GM21367 (cell line): ENCODE data around the gene MACROD2.

ENCODE experiments used
- ATAC-seq: cut with Tn5 transposase; IDR thresholded peaks from one replicate; pipeline ENCODE4 v1.9.1; 2021; ENCODE audit not compliant: unreplicated experiment

Gene MACROD2

DNA sequence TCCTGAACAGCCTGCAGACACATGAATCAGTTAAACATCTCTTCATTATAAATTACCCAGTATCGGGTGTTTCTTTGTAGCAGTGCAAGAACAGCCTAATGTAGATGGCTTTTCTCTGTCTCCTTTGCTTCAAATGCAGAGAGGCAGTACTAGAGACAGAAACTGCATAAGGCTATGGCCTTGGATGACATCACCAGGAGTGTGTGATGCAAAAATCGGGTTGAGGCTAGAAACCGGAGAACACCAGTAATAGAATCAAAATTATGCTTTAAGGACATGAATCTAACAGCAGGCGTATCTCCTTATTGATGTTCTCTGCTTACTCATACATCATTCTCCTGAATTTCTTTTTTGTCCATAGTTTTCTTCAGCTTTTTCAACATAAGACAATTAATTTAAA lies 391.4 kb downstream of the MACROD2 start:
- no peak for ATAC-seq

DNA sequence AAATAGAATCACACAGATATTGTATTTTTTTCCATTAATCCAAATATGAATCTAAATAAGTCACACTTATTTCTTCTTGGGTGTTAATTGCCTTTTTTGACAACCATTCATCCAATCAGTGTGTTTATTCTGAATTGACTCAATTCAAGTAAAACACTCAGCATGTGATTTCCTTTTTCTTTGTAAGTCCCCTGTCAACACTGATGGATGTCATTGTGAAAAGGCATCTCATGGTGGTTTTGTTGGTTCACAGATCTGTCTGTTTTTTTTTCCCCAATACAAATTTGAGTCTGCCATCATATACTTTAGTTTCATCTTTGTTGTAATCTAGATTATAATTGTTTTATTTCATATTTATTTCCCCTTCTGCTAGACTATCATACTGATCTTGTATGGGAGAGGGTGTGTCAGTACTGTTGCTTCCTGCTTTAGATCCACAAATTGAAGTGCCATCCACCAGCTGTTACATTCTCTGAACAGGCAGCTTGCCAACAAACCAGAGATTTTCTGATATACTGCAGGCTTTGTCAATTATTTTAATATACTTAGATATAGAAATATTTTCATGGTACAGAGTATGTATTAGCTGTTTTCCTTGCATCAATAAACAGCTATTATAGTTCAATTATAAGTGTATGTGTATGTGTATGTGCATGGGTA lies 406.3 kb downstream of the MACROD2 start:
- no peak for ATAC-seq

DNA sequence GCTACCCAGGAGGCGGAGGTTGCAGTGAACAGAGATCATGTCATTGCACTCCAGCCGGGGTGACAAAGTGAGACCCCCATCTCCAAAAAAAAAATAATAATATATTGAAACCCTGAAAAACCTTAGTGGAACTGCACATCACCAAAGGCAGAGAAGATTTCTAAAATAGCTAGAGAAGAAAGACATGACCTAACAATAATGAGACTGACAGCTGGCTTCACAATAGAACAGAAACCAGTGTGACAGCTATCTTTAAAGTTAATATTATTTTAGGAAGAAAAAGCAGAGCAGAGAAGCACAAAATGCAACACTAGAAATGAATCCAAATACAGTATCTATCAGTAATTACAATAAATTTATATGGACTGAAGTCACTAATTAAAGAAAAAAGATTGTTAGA lies 409.2 kb downstream of the MACROD2 start:
- ATAC-seq = no peak

DNA sequence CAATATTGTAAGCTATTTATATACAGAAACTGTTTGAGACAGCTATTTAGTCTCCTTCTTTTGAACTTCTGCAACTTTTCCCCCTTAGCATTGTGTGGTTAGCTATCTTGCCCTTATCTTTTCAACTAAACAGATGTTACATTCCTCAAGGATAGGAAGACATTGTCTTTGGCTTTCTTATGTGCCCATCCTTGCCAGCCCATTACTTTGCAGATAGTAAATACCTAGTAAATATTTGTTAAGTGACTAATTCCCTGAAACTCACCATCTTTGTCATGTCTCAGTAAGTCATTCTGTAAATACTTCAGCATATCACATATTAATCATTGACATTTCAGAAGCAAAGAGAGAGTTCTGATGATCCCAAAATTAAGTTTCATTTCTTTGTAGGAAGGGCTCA lies 411.2 kb downstream of the MACROD2 start:
- ATAC-seq = no peak

DNA sequence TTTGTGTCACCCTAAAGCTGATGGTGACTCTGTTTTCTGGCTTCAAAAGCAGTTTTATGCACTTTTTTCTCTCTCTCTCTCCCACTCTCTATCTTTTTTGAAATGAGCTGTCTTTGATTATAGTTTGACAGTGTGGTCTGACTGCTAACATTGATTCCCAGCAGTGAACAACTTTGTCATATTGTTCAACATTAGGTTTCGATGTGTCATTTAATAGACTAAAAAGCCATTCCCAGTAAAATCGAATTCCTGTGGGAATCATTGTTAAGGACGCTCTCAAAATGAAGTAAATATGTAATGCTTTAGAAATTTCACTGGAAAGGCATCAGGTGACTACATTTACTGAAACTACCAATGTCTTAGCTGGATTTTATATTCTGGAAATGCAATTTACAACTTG lies 412.0 kb downstream of the MACROD2 start:
- no peak for ATAC-seq

DNA sequence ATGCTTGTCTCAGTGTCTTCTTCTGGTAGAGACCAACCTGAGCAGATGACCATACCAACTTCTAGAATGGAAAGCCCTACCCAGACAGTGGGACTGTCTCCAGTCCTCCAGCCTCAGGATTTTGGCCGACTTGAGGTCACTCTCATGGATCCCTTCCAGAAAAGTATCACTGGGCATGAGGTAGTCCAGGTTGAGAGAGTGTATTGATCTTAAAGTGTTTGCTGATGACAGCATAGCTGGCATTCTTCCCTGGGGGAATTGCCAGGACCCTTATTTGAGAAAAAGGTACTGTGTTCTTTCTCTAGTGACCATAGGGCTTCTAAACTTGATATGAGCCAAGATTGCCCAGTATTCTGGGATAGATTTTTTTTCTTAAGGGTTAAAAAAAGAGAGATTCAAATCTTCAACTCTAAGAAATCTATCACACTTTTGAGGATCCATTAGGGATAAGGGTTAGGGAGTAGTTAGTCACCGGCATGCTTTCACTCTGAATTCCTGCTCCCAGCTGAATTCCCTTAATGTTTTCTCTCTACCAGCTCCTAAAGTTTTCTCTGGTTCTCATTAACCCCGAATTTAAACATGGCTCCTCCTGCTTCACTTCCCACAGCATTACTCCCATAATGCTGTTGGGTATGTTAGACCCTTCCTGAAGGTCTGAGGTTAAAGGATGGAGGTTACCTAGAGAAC lies 415.7 kb downstream of the MACROD2 start:
- no peak for ATAC-seq

DNA sequence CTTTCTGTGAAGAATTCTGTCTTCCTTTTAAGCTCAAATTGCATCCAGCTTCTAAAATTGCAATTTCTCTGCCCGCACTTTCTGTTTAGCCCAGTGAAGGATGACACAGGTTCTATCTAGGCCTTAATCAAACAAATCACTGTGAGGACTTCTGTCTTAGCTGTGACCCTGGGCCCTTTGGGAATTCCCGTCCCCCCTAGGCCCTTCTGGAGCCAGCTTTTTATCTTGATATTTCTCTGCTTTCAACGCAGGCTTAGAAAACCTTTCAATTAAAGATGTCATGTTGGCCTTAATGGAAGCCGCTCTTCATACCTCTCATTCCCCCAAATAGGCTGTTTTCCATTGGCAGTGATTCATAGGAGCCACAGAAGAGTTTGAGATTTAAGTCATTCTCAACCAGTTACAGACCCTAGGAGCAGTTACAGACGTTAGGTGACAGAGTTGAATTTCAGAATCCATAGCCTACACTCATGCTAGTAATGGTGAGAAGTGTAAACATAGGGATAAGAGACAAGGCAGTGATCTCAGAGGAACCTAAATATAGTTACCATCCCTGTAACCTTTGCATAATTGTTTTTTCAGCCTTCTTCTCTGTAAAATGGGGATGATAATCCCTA lies 416.9 kb downstream of the MACROD2 start:
- ATAC-seq = no peak

DNA sequence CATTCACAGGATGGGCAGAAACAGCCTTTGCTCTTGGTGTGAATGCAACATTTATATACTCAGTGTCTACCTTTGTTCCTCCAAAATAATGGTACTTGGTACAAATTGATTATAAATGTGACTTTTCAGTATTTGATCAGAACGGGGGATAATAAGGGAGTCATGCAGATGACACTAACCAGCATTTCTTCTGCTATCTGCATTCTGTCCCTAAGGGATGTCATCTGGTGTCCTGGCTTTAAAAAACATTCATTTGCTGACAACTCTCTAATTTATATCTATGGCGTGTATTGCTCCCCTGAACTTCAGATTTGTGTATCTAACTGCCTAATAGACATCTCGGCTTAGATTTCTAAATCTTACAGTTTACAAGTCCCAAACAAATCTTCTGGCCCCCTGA lies 418.5 kb downstream of the MACROD2 start:
- no peak for ATAC-seq

DNA sequence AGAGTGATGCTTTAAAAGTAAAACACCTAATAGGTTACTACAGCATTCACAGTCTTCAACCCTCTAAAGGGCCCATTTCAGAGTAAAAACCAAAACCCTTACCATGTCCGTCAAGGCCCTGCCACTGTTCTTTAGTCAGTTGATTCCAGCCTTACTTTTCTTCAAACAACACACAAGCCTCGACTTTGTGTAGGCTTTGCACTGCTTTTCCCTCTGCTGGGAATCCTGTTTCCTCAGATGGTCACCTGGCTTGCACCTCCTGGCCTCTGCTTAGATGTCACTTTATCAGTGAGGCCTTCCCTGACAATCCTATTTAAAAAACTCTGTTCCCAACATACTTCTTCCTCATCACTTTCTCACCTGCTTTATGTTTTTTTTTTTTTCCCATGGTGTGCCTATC lies 419.2 kb downstream of the MACROD2 start:
- ATAC-seq = no peak

DNA sequence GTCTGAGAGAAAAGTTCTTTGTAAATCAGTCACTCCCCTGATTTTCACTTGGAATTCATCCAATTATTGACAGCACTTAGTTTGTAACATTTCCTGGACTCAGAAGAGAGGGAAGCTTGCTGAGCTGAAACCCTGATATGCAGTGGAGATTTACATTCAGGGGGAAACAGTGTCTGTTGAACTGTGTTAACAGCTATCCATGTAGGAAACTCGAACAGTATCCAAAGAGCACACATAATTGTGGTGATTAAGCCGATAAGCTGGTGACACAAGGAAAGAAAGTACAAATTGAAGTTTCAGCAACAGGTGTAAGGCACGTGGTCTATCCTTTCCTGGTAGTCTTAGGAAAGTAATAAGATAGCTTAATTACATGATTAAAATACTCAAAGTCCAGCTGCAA lies 420.2 kb downstream of the MACROD2 start:
- ATAC-seq = no peak

DNA sequence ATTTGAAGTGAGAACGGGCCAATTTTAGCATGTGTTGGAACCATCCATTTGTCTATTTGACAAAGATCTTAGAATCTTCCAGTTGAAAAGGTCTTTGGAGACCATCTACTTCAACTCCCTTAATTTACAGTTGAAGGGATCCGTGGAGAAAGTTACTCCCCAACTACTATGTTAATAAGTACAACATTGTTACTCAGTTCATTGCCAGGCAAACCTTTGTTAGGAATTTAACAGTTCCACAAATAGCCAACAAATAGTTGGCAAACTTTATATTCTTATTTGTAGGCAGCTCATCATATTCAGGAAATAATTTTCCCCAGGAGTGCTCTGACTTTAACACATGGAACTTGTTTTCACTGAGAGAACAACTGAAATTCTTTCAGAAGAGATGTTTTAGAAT lies 423.1 kb downstream of the MACROD2 start:
- no peak for ATAC-seq

DNA sequence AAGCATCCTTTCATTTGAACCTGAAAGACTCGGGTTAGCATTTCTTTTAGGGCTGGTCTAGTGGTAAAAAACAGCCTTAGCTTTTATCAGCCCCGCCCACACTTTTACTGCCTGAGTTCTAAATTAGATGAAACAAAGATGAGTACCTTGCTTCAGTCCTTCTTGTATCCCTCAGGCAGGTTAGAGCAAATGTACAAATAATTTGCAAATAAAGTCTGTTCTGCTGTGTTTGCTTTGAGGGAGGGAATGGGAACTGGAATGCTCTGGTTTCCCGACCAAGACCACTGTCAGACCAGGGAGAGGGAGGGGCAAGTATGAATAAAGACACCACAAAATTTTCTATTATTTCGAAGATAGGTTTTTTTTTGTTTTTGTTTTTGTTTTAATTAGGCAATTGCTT lies 427.6 kb downstream of the MACROD2 start:
- no peak for ATAC-seq

DNA sequence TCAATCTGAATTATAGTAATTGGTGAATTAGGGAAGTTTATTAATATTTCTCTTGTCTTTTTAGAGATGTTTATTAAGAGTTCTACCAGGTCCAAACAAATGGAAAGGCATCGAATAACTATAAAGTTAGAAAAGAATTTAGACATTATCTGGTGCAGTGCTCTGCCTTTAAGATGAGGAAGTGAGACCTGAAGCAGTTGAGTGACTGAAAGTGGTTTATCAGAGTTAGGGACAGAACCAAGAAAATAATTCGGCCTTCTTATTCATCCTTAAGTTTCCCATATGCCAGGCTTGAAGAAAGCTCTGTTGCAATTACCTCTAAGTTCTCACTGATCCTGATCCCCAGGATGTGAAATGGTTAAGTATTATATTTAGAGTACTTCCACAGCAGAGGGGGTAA lies 436.3 kb downstream of the MACROD2 start:
- no peak for ATAC-seq

DNA sequence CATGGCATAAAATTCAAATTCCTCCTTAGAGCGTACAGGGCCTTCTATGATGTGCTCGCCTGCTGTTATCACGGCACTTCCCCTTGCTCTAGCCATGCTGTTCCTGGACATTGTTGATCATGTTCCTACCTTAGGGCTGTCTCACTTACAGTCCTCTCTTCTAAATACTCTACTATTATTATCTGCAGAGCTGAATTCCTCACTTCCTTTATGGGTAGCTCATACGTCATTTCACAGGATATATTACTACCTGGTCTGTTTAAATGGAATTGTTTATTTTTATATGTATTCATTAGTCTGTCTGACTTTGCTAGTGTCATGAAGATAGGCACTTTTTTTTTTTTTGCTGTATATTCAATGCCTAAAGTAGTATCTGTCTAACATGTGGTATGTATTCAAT lies 436.8 kb downstream of the MACROD2 start:
- ATAC-seq = no peak

DNA sequence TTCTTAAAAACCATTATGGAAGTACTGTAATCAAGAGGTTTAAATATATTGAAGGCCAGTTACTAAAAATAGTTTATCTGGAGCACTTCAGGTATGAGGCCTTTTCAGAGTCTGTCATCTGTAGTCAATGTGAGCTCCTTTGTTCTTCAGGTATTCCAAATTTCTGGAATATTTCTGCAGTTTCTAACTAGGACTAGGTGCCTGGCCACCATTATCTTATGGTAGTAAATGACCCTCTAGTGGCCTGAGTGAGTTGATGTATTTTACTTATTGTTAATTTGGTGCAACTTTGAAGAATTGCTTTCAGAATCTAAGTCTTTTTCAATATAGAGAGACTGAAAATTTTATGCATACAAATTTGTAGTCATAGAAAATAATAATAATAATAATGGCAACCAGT lies 437.3 kb downstream of the MACROD2 start:
- ATAC-seq = no peak

DNA sequence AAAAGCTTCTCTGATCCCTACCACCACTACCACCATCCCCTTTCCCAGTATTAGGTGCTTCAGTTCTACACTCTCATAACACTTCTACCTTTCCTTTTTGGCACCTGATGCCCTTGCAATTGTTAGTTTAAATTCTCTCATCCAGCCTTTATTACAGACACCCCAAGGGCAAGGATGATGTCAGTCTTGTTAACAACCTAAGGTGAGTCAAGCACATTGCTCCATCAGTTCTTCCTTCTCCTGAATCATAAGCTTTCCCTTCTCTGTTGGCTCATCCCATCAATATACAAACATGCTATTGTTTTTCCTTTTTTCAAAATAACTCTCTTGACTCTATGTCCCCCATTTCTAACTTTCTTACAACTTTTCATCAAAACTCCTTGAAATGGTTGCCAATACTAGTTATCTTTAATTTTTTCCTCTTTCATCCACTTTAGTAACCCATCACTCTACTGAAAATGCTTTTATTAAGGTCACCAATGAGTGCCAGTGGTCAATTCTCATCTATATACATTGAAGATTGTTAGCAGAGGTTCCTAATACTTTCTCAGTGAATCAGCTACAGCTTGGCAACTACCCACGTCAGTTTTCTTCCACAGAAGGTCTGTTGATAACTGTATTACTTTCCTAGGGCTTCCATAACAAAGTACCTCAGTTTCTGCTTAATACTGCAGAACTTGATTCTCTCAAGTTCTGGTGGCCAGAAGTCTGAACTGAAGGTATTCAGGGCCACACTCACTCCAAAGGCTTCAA lies 439.2 kb downstream of the MACROD2 start:
- no peak for ATAC-seq

DNA sequence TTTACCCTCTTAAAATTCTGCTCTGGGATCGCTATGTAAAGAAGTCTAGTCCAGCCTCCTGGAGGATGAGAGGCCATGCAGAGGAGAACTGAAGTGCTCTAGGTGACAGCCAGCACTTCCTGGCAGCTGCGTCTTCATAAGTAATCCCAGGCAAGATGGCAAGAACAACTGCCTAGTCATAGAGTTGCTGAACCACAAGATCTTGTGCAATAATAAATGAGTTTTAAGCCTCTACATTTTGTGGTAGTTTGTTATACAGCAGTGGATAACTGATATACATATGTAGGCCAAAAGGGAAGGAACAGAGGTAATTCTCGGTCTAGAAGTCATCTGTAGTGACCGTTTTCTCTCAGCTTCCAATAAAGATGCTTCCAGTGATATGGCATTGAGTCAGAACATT lies 445.9 kb downstream of the MACROD2 start:
- no peak for ATAC-seq

DNA sequence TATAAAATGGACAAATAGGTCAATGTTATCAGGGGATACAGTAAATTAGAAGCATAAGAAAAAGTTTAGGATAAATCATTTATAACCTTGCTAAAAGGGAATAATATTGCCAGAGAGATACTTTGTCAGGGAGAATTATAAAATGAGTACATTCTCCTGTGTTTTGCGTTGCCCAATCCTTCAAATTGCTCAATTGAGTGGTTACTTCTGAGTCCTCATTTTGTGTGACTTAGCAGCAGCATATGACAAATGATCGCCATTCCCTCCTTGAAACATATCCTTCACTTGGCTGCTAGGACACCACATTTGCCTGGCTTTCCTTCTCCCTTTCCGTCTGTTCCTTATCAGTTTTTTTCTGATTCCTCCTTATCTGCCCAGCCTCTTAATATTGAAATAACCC lies 448.8 kb downstream of the MACROD2 start:
- ATAC-seq = no peak

DNA sequence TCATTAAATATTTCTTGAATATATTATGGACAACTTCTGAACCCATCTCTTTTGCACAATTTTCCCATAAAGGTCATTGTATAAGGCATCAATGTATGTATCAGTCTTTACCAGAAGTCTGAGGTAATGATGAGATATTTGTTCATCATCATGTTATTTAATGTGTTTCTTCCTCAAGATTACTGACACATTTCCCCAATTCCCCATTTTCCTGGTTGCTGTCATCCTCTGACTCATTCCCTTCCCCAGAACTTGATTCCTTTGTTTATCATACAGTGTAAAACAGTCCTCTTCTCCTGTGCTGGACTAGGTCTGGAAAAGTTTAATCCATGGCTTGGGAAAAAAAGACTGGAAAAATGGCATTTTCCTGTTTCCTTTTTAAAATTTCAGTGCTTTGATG lies 450.0 kb downstream of the MACROD2 start:
- no peak for ATAC-seq

DNA sequence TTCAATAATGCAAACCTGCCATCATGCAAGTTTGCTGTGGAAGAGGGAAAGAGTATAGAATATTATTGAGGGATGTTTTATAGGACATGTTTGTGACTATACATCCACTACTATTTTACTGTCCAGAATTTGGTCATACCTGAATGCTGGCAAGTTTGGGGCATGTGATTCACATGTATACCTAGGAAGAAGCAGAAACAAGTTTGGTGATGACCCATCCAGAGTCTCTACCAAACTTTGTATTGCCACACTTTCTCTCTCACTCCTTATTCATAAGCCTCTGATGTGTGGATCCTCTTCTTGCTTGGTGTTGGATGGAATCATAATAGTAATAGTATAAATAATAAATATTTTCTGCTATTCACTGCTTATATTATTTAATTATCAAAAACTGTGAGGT lies 450.6 kb downstream of the MACROD2 start:
- no peak for ATAC-seq

DNA sequence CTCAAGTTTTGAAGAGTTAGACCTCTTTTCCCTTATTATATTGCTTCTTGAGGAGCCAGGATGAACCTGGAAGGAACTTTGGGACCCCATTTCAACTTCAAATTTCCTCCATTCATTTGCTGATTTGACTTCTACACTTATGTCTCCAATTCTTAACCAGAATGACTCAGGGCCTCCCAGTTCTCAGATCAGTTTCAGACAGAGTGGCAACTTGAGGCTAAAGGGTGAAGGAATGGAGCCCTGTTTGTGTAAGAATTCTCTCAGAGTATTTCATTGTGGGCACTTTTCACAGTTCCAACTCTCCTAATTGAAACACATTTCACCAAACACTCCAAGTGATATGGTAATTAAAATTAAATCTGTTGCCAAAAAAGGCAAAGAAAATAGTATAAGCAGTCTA lies 451.1 kb downstream of the MACROD2 start:
- ATAC-seq = no peak

DNA sequence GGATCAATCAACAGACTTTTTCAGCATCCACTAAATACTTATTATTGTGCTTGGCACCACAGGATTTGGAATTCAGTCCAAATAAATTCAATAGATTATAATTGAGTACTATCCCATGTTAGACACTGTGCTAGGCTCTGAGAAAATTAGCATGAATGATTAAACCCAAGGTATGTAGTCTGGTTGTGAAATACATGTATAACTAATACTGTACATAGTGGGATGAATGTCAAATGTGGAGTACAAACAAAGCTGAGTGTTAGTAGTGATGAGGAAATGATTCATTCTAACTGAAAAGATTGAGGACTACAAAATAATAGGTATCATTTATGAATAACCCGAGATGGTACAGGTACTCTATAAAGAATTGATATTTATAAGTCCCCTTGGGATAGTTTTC lies 454.0 kb downstream of the MACROD2 start:
- no peak for ATAC-seq
